Thyroid gland (tissue), 4 donors: ENCODE measurements around the gene GAB1. TPM values are rescaled to one million over a fixed set of nuclear protein-coding genes. Genes with fewer than 3 reads are reported as not detected.

Experiments used
- DNase-seq, 2 donors: peaks; one replicate each; pipeline ENCODE4 v3.0.0-alpha.2; 2019
- H3K27ac ChIP-seq, 3 donors: fragments of 200-600 bp; sonication (generic); 1 replicate in 2 of 3; 2 replicates in 1 of 3; pipeline ENCODE4 v1.5.1; 2016 to 2019; ENCODE audit warnings: mild to moderate bottlenecking in 1 of 3, moderate library complexity in 1 of 3
- H3K27me3 ChIP-seq: fragments of 200-600 bp; sonication (generic); one replicate; pipeline ENCODE4 v1.5.1; 2019
- H3K36me3 ChIP-seq, 2 donors: fragments of 200-600 bp; sonication (generic); one replicate each; pipeline ENCODE4 v1.5.1; 2016 to 2019
- H3K4me1 ChIP-seq, 2 donors: fragments of 200-600 bp; sonication (generic); one replicate each; pipeline ENCODE4 v1.5.1; 2017 to 2019
- H3K4me3 ChIP-seq, 3 donors: fragments of 200-600 bp; sonication (generic); replicated peaks in 1 of 3; 1 replicate in 2 of 3; 2 replicates in 1 of 3; pipeline ENCODE4 v1.5.1; 2016; ENCODE audit warnings: mild to moderate bottlenecking in 1 of 3
- H3K9me3 ChIP-seq: fragments of 200-600 bp; sonication (generic); one replicate; pipeline ENCODE4 v1.5.1; 2017
- POLR2A ChIP-seq, 2 donors: fragments of 450-650 bp; IDR thresholded peaks; one replicate each; pipeline ENCODE4 v1.6.1; 2017; ENCODE audit warnings: antibody characterized with exemption in 2 of 2, mild to moderate bottlenecking in 2 of 2, moderate library complexity in 1 of 2
- WGBS, 2 donors: methylation state at CpG; one replicate each; pipeline ENCODE4 v1.1.5; 2017; 5-methylcytosine and 5-hydroxymethylcytosine counted together
- intact Hi-C: fragments of 100-400 bp; cut with DNase I; formaldehyde crosslinking; loops from one replicate; pipeline ENCODE4 v1.15.1; 2023
- total RNA-seq, 4 donors: library from RNA; depleted of rRNA; stranded (reverse); fragments of >200 nt; gene quantifications; one replicate each; pipeline ENCODE4 v1.2.3, GENCODE V29; 2016
- TF ChIP-seq, protein P1 (sequence below), 6 experiments: fragments of 200-600 bp in 3 of 6; fragments of 450-650 bp in 3 of 6; sonication (generic) in 3 of 6; IDR thresholded peaks; one replicate each; pipeline ENCODE4 v1.5.1; 2016 to 2019; ENCODE audit warnings: antibody characterized with exemption in 6 of 6, mild to moderate bottlenecking in 2 of 6, inconsistent platforms in 1 of 6, moderate library complexity in 1 of 6

The GAB1 gene
- total RNA-seq, 4 donors from 2014 or later, result 20.3 to 40.8 (median 32.5) TPM

DNA sequence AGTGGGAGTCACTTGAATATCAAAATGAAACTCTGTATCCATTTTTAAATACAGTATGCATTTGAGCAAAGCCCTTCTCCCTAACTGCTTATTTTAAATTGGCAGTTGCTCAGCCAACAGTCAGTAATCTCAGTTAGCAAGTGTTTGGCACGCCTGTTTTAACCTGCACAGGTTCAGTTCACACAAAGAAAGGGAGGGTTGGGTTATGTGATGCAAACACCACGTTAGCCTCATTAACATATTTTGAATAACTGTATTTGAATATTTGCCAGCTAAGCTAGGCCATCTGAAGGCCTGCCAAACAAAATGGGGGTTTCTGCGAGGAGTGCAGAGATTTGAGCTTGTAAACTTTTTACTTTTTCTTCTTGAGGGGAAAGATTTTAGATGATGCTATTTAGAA lies 19.8 kb downstream of the GAB1 start:
- no peak overlapping the region for H3K27ac ChIP-seq
- H3K27me3 ChIP-seq, result no peaks in the 10 kb centered on the region
- no peaks in the 10 kb centered on the region for H3K9me3 ChIP-seq
- WGBS, 2 donors, result 49 to 54% methylated on average over 3 of the region's 3 CpGs
- H3K36me3 ChIP-seq, result no peaks in the 10 kb centered on the region
- peaks cover 21 to 41% of the 10 kb centered on the region in 2 donors for H3K4me1 ChIP-seq
- DNase-seq, result no peak
- TF ChIP-seq POLR2A (IDR thresholded peaks at IDR 0.05), result no peak
- TF ChIP-seq, protein P1, sequence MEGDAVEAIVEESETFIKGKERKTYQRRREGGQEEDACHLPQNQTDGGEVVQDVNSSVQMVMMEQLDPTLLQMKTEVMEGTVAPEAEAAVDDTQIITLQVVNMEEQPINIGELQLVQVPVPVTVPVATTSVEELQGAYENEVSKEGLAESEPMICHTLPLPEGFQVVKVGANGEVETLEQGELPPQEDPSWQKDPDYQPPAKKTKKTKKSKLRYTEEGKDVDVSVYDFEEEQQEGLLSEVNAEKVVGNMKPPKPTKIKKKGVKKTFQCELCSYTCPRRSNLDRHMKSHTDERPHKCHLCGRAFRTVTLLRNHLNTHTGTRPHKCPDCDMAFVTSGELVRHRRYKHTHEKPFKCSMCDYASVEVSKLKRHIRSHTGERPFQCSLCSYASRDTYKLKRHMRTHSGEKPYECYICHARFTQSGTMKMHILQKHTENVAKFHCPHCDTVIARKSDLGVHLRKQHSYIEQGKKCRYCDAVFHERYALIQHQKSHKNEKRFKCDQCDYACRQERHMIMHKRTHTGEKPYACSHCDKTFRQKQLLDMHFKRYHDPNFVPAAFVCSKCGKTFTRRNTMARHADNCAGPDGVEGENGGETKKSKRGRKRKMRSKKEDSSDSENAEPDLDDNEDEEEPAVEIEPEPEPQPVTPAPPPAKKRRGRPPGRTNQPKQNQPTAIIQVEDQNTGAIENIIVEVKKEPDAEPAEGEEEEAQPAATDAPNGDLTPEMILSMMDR (IDR thresholded peaks at IDR 0.05), result no peak
- H3K4me3 ChIP-seq, result no peak overlapping the region
- intact Hi-C loops, result no loop called here

DNA sequence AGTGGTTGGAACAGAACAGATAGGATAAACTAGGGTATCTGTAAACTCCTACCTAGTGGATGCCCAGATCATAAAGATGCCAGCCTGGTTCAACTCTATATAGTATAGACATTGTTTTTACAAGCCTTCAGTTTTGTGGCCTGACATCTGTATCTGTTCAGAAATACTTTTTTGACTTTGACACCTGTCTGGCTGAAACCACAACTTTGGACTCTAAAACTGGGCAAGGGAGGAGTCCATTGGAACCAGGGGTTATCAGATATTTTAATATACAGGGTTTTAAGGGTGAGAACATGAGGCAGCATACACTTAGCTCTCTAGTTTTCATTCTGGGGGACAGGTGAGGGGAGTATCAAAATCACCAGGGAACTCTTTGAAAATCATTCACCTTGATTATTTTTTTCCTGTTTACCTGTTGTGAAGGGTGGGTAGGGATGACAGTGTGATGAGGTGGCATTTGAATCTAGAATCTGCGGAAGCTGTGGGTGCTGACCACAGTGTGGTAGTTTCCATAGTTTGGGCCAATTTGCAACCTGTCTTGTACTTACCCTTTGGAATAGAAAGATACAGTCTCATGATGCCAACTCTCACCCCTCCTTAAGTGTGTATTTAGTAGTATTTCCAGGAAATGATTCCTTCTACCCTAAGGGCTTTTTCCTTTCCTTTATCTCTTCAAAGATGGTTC lies 20.6 kb downstream of the GAB1 start:
- no peaks in the 10 kb centered on the region for H3K27me3 ChIP-seq
- no peak for DNase-seq
- no peak overlapping the region for H3K4me3 ChIP-seq
- no peak for TF ChIP-seq POLR2A (IDR thresholded peaks at IDR 0.05)
- TF ChIP-seq, protein P1 (IDR thresholded peaks at IDR 0.05), result no peak
- no peak overlapping the region for H3K27ac ChIP-seq
- 89 to 95% methylated on average over 1 of the region's 1 CpG for WGBS, 2 donors
- H3K36me3 ChIP-seq, result no peaks in the 10 kb centered on the region
- intact Hi-C loops, result no loop called here
- H3K4me1 ChIP-seq, result peaks cover 13 to 35% of the 10 kb centered on the region in 2 donors
- H3K9me3 ChIP-seq, result no peaks in the 10 kb centered on the region

DNA sequence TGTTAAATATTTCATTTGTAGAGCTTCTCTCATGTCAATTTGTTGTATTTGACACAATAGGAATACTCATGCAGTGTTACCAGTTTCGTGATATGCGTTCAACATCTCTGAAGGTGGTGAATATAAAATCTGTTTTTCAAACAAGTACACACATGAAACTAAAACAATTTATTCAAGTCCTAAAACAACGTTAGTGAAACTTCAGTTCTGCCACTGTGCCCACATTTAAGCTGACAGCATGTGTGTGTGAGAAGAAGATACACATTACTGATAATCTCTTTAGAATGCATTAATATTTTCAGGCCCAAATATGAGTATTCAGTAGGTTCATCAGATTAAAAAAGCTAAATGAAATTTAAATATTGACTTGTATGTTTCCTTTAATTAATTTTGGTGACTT lies 21.7 kb downstream of the GAB1 start:
- TF ChIP-seq, protein P1 (IDR thresholded peaks at IDR 0.05), result no peak
- TF ChIP-seq POLR2A (IDR thresholded peaks at IDR 0.05), result no peak
- Histone ChIP-seq H3K9me3 (no peaks in the 10 kb centered on the region), H3K4me1 (peaks cover 4 to 24% of the 10 kb centered on the region in 2 donors), H3K27ac (peak overlapping the region in 2 of 3 donors; percentile 4 to 13), H3K36me3 (no peaks in the 10 kb centered on the region), H3K4me3 (no peak overlapping the region), H3K27me3 (no peaks in the 10 kb centered on the region)
- intact Hi-C loops, result no loop called here
- WGBS, 2 donors, result 85 to 89% methylated on average over 3 of the region's 3 CpGs
- no peak for DNase-seq

DNA sequence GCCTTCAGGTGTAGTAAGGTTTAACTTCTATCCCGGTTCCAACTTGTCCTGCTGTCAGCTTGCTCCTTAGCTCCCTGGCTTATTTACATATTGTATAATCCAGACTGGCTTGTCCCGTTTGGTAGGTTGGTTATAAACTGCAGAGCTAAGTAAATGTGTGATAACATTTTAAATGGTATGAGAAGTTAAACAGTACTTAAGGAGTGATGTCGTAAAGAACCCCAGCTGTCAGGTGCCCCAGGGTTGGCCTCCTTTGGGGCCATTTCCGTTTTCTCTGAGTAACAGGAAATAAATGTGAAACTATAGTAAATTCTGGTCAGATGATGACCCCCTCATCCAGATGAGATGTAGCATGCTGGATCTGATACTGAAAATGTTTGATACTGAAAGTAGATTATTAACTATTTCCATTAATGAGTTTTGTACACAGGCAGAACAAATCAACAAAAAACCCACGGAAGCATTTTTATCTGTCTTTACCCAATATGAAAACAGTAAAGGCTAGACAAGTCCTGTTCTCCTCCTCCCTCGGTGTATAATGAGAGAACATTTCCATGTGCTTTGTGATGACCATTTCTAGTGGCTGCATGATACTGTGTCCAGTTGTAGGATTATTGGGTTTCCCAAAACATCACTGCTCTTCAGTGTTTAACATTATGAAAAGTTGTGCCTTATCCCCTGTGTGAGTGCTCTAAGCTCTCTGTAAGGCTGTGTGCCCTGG lies 22.4 kb downstream of the GAB1 start:
- Histone ChIP-seq H3K27ac (peak overlapping the region; percentile 4 to 13 (median 9)), H3K27me3 (no peaks in the 10 kb centered on the region), H3K4me3 (no peak overlapping the region), H3K36me3 (no peaks in the 10 kb centered on the region), H3K9me3 (no peaks in the 10 kb centered on the region), H3K4me1 (peaks cover 4 to 24% of the 10 kb centered on the region in 2 donors)
- WGBS, 2 donors, result 55 to 71% methylated on average over 6 of the region's 6 CpGs
- no peak for TF ChIP-seq POLR2A (IDR thresholded peaks at IDR 0.05)
- TF ChIP-seq, protein P1 (IDR thresholded peaks at IDR 0.05), result no peak
- no peak for DNase-seq
- intact Hi-C loops, result no loop called here

DNA sequence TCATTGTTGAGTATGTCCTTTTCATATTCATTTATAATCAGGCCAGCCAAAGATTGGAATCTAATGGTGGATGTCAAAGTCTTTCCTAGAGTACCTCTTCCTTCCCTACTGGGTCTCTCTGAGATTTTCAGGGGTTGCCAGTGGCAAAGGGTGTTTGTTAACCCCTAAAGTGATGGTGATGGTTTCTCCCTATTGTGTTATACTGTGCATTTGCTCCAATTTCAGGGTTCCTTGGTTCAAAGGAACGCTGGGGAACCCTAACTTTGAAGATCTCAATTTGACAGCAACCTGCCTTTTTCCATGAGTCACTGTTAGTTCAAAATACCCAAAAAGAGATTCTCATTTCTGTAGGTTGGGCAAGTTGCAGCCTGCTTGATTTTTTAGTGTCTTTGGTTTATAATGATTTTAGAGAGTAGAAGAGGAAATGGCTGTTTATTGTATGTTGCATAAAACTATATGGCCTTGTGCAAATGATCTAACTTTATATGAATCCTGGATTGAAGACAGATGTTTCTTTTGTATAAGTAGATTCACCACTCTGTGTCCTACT lies 23.0 kb downstream of the GAB1 start:
- peak overlapping the region in 2 of 3 donors; percentile 9 to 13 for H3K27ac ChIP-seq
- H3K4me3 ChIP-seq, result no peak overlapping the region
- H3K36me3 ChIP-seq, result no peaks in the 10 kb centered on the region
- H3K27me3 ChIP-seq, result no peaks in the 10 kb centered on the region
- peaks cover 4 to 24% of the 10 kb centered on the region in 2 donors for H3K4me1 ChIP-seq
- intact Hi-C loops, result no loop called here
- TF ChIP-seq, protein P1 (IDR thresholded peaks at IDR 0.05), result no peak
- no peak for TF ChIP-seq POLR2A (IDR thresholded peaks at IDR 0.05)
- H3K9me3 ChIP-seq, result no peaks in the 10 kb centered on the region
- no peak for DNase-seq
- 88 to 93% methylated on average over 1 of the region's 1 CpG for WGBS, 2 donors
